WTC11 (cell line): ENCODE data around the gene MED22. TPM values are rescaled to one million over a fixed set of nuclear protein-coding genes. Genes with fewer than 3 reads are reported as not detected.

Source experiments
- ATAC-seq: fragments of 200-7000 bp; cut with Tn5 transposase; 2 replicates; pipeline ENCODE4 v1.10.0; 2021; ENCODE audit warnings: mild to moderate bottlenecking, moderate library complexity
- CTCF ChIA-PET: fragments of 300-600 bp; sonication (Branson Sonifier 250); formaldehyde crosslinking; loops from one replicate; lab custom pipeline; 2021; ENCODE audit warnings: antibody characterized with exemption; lab: Charles Lee
- POLR2A ChIA-PET: fragments of 350-600 bp; sonication (Branson Sonifier 250); formaldehyde crosslinking; loops from one replicate; lab custom pipeline; 2021; ENCODE audit warnings: antibody characterized with exemption; lab: Charles Lee
- DNase-seq: peaks from one replicate; pipeline ENCODE4 v3.0.0; 2021; ENCODE audit warnings: low spot score
- H3K27ac Mint-ChIP-seq: 2 replicates; pipeline ENCODE4 v1.8.0; 2021; ENCODE audit warnings: mixed read lengths
- H3K27me3 Mint-ChIP-seq: 2 replicates; pipeline ENCODE4 v1.8.0; 2021; ENCODE audit warnings: low read depth, mild to moderate bottlenecking, moderate library complexity, mixed read lengths
- H3K36me3 Mint-ChIP-seq: 2 replicates; pipeline ENCODE4 v1.8.0; 2021; ENCODE audit warnings: mixed read lengths
- H3K4me1 Mint-ChIP-seq: 2 replicates; pipeline ENCODE4 v1.8.0; 2022; ENCODE audit warnings: mixed read lengths
- H3K4me3 Mint-ChIP-seq: 2 replicates; pipeline ENCODE4 v1.8.0; 2021; ENCODE audit warnings: mild to moderate bottlenecking, moderate library complexity, mixed read lengths
- H3K9me3 Mint-ChIP-seq: 2 replicates; pipeline ENCODE4 v1.8.0; 2021; ENCODE audit warnings: mixed read lengths
- CBFB ChIP-seq: sonication (generic); formaldehyde crosslinking; IDR thresholded peaks from 2 replicates; pipeline ENCODE4 v1.8.1; 2022; ENCODE audit warnings: mild to moderate bottlenecking, low read depth, missing genetic modification reagents
- CREM ChIP-seq: sonication (generic); formaldehyde crosslinking; IDR thresholded peaks from 2 replicates; pipeline ENCODE4 v1.8.1; 2022; ENCODE audit warnings: mild to moderate bottlenecking, missing genetic modification reagents, moderate library complexity
- E2F5 ChIP-seq: sonication (generic); formaldehyde crosslinking; IDR thresholded peaks from 2 replicates; pipeline ENCODE4 v1.8.1; 2022; ENCODE audit warnings: mild to moderate bottlenecking, moderate library complexity, missing genetic modification reagents
- EMX1 ChIP-seq: fragments of 250-450 bp; sonication (Bioruptor Pico); IDR thresholded peaks from 2 replicates; pipeline ENCODE4 v1.8.0; 2021; ENCODE audit warnings: mild to moderate bottlenecking
- ERG ChIP-seq: fragments of 250-450 bp; sonication (Bioruptor Pico); IDR thresholded peaks from 2 replicates; pipeline ENCODE4 v1.8.0; 2021; ENCODE audit warnings: mild to moderate bottlenecking
- ESRRA ChIP-seq: sonication (generic); formaldehyde crosslinking; IDR thresholded peaks from 2 replicates; pipeline ENCODE4 v1.8.1; 2022; ENCODE audit warnings: mild to moderate bottlenecking, missing genetic modification reagents, borderline replicate concordance
- ETV6 ChIP-seq: sonication (generic); formaldehyde crosslinking; IDR thresholded peaks from 2 replicates; pipeline ENCODE4 v1.8.1; 2022; ENCODE audit warnings: mild to moderate bottlenecking, missing genetic modification reagents
- FOXJ3 ChIP-seq: sonication (generic); formaldehyde crosslinking; IDR thresholded peaks from 2 replicates; pipeline ENCODE4 v1.9.0; 2021; ENCODE audit warnings: missing genetic modification reagents, mild to moderate bottlenecking, borderline replicate concordance
- HMGXB4 ChIP-seq: sonication (generic); formaldehyde crosslinking; IDR thresholded peaks from 2 replicates; pipeline ENCODE4 v1.8.1; 2023; ENCODE audit warnings: mild to moderate bottlenecking, moderate library complexity, missing genetic modification reagents
- MAX ChIP-seq: sonication (generic); formaldehyde crosslinking; IDR thresholded peaks from 2 replicates; pipeline ENCODE4 v1.8.0; 2022; ENCODE audit warnings: mild to moderate bottlenecking, missing genetic modification reagents
- RELA ChIP-seq: sonication (generic); formaldehyde crosslinking; IDR thresholded peaks from 2 replicates; pipeline ENCODE4 v1.8.1; 2022; ENCODE audit warnings: missing genetic modification reagents, mild to moderate bottlenecking, borderline replicate concordance
- RORB ChIP-seq: fragments of 250-450 bp; sonication (Bioruptor Pico); IDR thresholded peaks from 2 replicates; pipeline ENCODE4 v1.9.0; 2021; ENCODE audit warnings: mild to moderate bottlenecking
- SMAD3 ChIP-seq: sonication (generic); formaldehyde crosslinking; IDR thresholded peaks from 2 replicates; pipeline ENCODE4 v1.8.0; 2022; ENCODE audit warnings: missing genetic modification reagents, mild to moderate bottlenecking, borderline replicate concordance
- SP1 ChIP-seq: sonication (generic); formaldehyde crosslinking; conservative IDR thresholded peaks from 2 replicates; pipeline ENCODE4 v1.8.1; 2022; ENCODE audit warnings: missing genetic modification reagents
- TEAD1 ChIP-seq: sonication (generic); formaldehyde crosslinking; IDR thresholded peaks from 2 replicates; pipeline ENCODE4 v1.8.0; 2022; ENCODE audit warnings: mild to moderate bottlenecking, missing genetic modification reagents
- ZNF121 ChIP-seq: sonication (generic); formaldehyde crosslinking; IDR thresholded peaks from 2 replicates; pipeline ENCODE4 v1.8.0; 2023; ENCODE audit warnings: missing genetic modification reagents
- total RNA-seq: library from RNA; stranded (reverse); gene quantifications from 3 replicates; pipeline ENCODE4 v1.2.3, GENCODE V29; 2021
- TF ChIP-seq, protein P1 (sequence below): sonication (generic); formaldehyde crosslinking; IDR thresholded peaks from 2 replicates; pipeline ENCODE4 v1.8.1; 2022; ENCODE audit warnings: missing genetic modification reagents, borderline replicate concordance
- TF ChIP-seq, protein P2 (sequence below): fragments of 250-450 bp; sonication (Bioruptor Pico); IDR thresholded peaks from 2 replicates; pipeline ENCODE4 v1.9.0; 2021; ENCODE audit warnings: mild to moderate bottlenecking

Gene MED22
- total RNA-seq, 1 experiment from 2014 or later: 59.5 TPM

DNA sequence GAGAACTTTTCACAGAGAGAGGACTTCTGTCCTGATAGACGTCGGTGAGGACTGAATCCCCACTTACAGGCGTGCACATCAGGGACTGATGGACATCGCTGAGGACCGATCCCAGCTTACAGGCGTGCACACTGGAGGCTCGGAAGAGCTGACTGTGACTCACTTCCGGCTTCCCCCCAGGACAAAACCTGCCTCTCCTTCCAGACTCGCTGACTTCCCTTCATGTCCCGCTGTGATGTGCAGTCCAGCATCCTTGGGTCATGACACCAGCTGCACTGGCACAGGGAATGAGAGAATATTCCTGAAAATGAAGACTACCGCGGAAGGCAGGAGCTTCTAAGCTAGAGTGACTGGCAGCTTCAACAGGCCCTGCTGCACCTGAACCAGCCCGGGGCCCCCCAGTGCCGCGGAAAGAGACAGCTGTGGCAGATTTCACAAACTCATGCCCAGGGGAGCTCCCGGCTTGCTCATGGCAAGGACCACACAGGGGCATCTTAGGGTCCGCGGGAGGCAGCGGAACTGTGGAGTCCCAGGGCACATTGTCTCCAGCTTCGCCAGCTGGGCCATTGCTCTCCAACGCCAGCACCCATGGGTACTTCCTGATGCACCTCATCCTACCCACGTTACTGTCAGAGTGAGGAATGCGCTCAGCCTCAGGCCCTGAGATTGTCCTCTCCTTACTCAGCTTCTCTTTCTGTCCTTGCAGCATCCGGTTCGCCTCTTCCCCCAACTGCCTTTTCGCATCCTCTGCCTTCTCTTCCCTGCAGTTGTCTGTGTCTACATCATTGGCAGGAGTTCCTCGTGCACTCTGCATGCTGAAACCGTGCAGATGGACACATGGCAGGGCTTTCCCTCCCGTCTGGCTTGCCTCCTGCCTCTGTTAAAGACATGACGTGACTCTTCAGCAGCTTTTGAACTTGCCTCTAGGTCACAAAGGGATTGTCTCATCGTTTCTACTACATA, 41.4 kb downstream of the MED22 start (continued):
- TF ChIP-seq, protein P1, sequence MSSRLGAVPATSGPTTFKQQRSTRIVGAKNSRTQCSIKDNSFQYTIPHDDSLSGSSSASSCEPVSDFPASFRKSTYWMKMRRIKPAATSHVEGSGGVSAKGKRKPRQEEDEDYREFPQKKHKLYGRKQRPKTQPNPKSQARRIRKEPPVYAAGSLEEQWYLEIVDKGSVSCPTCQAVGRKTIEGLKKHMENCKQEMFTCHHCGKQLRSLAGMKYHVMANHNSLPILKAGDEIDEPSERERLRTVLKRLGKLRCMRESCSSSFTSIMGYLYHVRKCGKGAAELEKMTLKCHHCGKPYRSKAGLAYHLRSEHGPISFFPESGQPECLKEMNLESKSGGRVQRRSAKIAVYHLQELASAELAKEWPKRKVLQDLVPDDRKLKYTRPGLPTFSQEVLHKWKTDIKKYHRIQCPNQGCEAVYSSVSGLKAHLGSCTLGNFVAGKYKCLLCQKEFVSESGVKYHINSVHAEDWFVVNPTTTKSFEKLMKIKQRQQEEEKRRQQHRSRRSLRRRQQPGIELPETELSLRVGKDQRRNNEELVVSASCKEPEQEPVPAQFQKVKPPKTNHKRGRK (CRISPR knock-in tag): no peak
- no peak for TF ChIP-seq EMX1 (CRISPR knock-in tag)

GRCh38 chr9:133305731-133306130, 42.2 kb downstream of the MED22 start:
- Mint-ChIP-seq H3K4me3 (no peak overlapping the region), H3K4me1 (no peaks in the 10 kb centered on the region), H3K27ac (no peak overlapping the region), H3K9me3 (peaks cover 14% of the 10 kb centered on the region), H3K27me3 (peaks cover 15% of the 10 kb centered on the region), H3K36me3 (peaks cover 8% of the 10 kb centered on the region)
- TF ChIP-seq RORB (CRISPR knock-in tag): no peak
- no peak for TF ChIP-seq RELA (CRISPR knock-in tag)
- TF ChIP-seq TEAD1 (CRISPR knock-in tag): no peak
- no peak for TF ChIP-seq CBFB
- TF ChIP-seq CREM (CRISPR knock-in tag): no peak
- TF ChIP-seq SP1 (CRISPR knock-in tag): no peak
- TF ChIP-seq ZNF121: no peak
- TF ChIP-seq ETV6 (CRISPR knock-in tag): no peak
- DNase-seq: no peak
- POLR2A ChIA-PET: no interaction called here
- CTCF ChIA-PET: interaction anchor here (1.3 kb wide), 1 partner anchor 119 kb away, joined by 15 read pairs; no protein-coding TSS in a partner anchor
- no peak for ATAC-seq

DNA sequence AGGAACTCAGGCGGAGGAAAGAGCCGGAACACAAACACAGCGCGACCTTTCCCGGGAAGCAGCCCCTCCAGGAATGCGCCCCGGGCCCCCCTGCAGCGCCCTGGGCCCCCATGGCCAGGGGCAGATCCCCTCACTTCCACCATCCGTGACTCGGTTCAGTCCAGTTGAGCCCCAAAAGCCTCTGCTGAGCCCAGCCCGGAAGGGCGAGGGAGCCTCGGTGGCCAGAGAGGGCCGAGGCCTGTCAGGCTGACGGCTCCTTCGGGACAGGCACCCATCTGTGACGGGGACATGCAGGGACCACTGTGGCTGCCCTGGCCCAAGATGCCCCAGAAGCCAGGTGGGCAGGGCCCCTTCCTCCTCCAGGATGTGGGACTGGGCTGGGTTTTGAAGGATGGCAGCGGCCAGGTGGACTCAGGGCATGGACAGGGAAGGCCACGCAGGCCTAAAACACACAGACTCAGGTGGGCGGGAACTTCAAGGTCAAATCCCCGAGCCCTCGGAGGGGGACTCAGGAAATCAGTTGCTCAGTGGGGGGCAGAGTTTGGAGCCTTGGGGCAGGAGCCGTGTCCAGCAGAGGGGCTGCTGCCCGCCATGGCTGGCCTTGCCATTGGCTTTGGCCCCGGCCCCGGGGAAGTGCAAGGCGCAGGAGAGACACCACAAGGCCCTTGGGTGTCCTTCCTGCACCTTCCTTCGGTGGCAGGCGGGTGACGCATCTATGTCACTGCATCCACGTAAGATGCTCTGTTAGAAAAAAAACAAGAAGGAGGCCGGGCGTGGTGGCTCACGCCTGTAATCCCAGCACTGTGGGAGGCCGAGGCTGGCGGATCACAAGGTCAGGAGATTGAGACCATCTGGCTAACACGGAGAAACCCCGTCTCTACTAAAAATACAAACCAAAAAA, 43.2 kb downstream of the MED22 start:
- no peak for DNase-seq

More for the DNA sequence above, 43.2 kb downstream of the MED22 start:
- H3K4me3 Mint-ChIP-seq: no peak overlapping the region
- CTCF ChIA-PET: interaction anchor here (2.0 kb wide), 1 partner anchor 119 kb away, joined by 12 read pairs; no protein-coding TSS in a partner anchor
- no peak for ATAC-seq
- no peaks in the 10 kb centered on the region for H3K4me1 Mint-ChIP-seq
- H3K36me3 Mint-ChIP-seq: peaks cover 6% of the 10 kb centered on the region
- TF ChIP-seq TEAD1 (CRISPR knock-in tag) (no peak), SMAD3 (CRISPR knock-in tag) (no peak), ZNF121 (no peak), E2F5 (CRISPR knock-in tag) (no peak), HMGXB4 (CRISPR knock-in tag) (no peak), ESRRA (no peak), MAX (CRISPR knock-in tag) (no peak), FOXJ3 (CRISPR knock-in tag) (no peak), ERG (no peak)
- TF ChIP-seq, protein P2, sequence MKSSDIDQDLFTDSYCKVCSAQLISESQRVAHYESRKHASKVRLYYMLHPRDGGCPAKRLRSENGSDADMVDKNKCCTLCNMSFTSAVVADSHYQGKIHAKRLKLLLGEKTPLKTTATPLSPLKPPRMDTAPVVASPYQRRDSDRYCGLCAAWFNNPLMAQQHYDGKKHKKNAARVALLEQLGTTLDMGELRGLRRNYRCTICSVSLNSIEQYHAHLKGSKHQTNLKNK (CRISPR knock-in tag): no peak
- peaks cover 15% of the 10 kb centered on the region for H3K27me3 Mint-ChIP-seq
- H3K27ac Mint-ChIP-seq: no peak overlapping the region
- H3K9me3 Mint-ChIP-seq: peaks cover 12% of the 10 kb centered on the region
- POLR2A ChIA-PET: no interaction called here
